MCF 10A (cell line): Measurements from ENCODE around the gene CGRRF1. TPM values are rescaled to one million over a fixed set of nuclear protein-coding genes. Genes with fewer than 3 reads are reported as not detected.

ENCODE experiments used
- BruUV-seq: library from RNA; stranded (reverse); fragments of 400-500 nt; replicated peaks from 2 replicates; lab custom pipeline; 2021; lab: Mats Ljungman, UMichigan
- CTCF ChIA-PET: fragments of 300-600 bp; sonication (Branson Sonifier 250); formaldehyde crosslinking; extraction: SDS; loops from one replicate; lab custom pipeline; 2021; ENCODE audit warnings: antibody characterized with exemption, inconsistent platforms; lab: Yijun Ruan, JAX
- POLR2A ChIA-PET: fragments of 300-600, 350-650 bp; sonication (Branson Sonifier 250); formaldehyde crosslinking; extraction: SDS; loops from one replicate; lab custom pipeline; 2020; ENCODE audit warnings: antibody characterized with exemption, inconsistent platforms; lab: Yijun Ruan, JAX
- DNase-seq: peaks from one replicate; pipeline ENCODE4 v3.0.0-alpha.2; 2018; ENCODE audit not compliant: unreplicated experiment
- H3K27ac Mint-ChIP-seq: one replicate; pipeline ENCODE4 v1.8.0; 2022; ENCODE audit warnings: mild to moderate bottlenecking, low read depth, mixed read lengths; ENCODE audit not compliant: unreplicated experiment
- H3K27me3 Mint-ChIP-seq: one replicate; pipeline ENCODE4 v1.8.0; 2022; ENCODE audit warnings: mixed read lengths; ENCODE audit not compliant: insufficient read depth, unreplicated experiment
- H3K36me3 Mint-ChIP-seq: one replicate; pipeline ENCODE4 v1.8.0; 2022; ENCODE audit warnings: mild to moderate bottlenecking, moderate library complexity, mixed read lengths; ENCODE audit not compliant: insufficient read depth, unreplicated experiment
- H3K4me1 Mint-ChIP-seq: one replicate; pipeline ENCODE4 v1.8.0; 2022; ENCODE audit warnings: mixed read lengths; ENCODE audit not compliant: insufficient read depth, unreplicated experiment
- H3K4me3 Mint-ChIP-seq: one replicate; pipeline ENCODE4 v1.8.0; 2022; ENCODE audit warnings: mild to moderate bottlenecking, moderate library complexity, mixed read lengths; ENCODE audit not compliant: unreplicated experiment
- H3K9me3 Mint-ChIP-seq: one replicate; pipeline ENCODE4 v1.8.0; 2022; ENCODE audit warnings: mixed read lengths; ENCODE audit not compliant: unreplicated experiment
- intact Hi-C: fragments of 100-400 bp; cut with micrococcal nuclease; formaldehyde crosslinking; loops from 2 replicates; pipeline ENCODE4 v1.14.1; 2022
- total RNA-seq: library from RNA; stranded (reverse); gene quantifications from 2 replicates; pipeline ENCODE4 v1.2.3, GENCODE V29; 2022
- TF ChIP-seq, protein P1 (sequence below): fragments of 200-600 bp; IDR thresholded peaks from one replicate; pipeline ENCODE4 v1.8.0; 2022; ENCODE audit warnings: antibody characterized with exemption, mild to moderate bottlenecking; ENCODE audit not compliant: unreplicated experiment

Gene CGRRF1
- total RNA-seq, 1 experiment from 2014 or later = 17.5 TPM

DNA sequence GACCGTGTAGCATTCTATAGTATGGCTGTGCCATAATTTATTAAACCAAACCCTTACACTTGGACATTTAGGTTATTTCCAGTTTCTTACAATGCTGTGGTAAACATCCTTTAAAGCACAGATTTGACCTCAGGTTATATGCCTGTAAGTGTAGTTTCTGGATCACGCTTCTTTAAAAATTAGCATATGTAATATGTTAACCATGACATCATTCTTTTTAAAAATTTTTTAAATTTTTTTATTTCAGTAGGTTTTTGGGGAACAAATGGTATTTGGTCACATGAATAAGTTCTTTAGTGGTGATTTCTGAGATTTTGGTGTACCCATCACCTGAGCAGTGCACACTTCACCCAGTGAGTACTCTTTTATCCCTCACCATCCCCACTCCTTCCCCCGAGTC is 75.5 kb downstream of the CGRRF1 start:
- DNase-seq = no peak
- Mint-ChIP-seq H3K27me3 (no peaks in the 10 kb centered on the region), H3K36me3 (peaks cover 7% of the 10 kb centered on the region), H3K9me3 (peaks cover 12% of the 10 kb centered on the region), H3K4me1 (peaks cover 6% of the 10 kb centered on the region), H3K27ac (no peak overlapping the region), H3K4me3 (no peak overlapping the region)
- TF ChIP-seq, protein P1, sequence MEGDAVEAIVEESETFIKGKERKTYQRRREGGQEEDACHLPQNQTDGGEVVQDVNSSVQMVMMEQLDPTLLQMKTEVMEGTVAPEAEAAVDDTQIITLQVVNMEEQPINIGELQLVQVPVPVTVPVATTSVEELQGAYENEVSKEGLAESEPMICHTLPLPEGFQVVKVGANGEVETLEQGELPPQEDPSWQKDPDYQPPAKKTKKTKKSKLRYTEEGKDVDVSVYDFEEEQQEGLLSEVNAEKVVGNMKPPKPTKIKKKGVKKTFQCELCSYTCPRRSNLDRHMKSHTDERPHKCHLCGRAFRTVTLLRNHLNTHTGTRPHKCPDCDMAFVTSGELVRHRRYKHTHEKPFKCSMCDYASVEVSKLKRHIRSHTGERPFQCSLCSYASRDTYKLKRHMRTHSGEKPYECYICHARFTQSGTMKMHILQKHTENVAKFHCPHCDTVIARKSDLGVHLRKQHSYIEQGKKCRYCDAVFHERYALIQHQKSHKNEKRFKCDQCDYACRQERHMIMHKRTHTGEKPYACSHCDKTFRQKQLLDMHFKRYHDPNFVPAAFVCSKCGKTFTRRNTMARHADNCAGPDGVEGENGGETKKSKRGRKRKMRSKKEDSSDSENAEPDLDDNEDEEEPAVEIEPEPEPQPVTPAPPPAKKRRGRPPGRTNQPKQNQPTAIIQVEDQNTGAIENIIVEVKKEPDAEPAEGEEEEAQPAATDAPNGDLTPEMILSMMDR = no peak
- intact Hi-C loops = no loop called here
- BruUV-seq = no TSS peak
- CTCF ChIA-PET = no interaction called here
- POLR2A ChIA-PET = no interaction called here

Other genes starting within 250 kb of the CGRRF1 start
- gene CDKN3, start 112.9 kb upstream of the CGRRF1 start, total RNA-seq = 66.4 and 66.5 TPM in 2 replicates
- gene CNIH1, start 68.5 kb upstream of the CGRRF1 start, total RNA-seq = 217 and 228 TPM in 2 replicates
- gene GMFB, start 20.9 kb upstream of the CGRRF1 start, total RNA-seq = 53.3 and 65.0 TPM in 2 replicates
- gene SAMD4A, start 57.2 kb downstream of the CGRRF1 start, total RNA-seq = 60.6 and 63.5 TPM in 2 replicates